GM19025 (cell line): Measurements from ENCODE around the gene C14orf39.
"Not testable (repeated sequence)": the region's sequence is repeated elsewhere in the genome, so short reads cannot be mapped to it uniquely, and the experiment has no call there.

ENCODE experiments used
- ATAC-seq: cut with Tn5 transposase; IDR thresholded peaks from one replicate; pipeline ENCODE4 v1.9.1; 2021; ENCODE audit warnings: mild to moderate bottlenecking, low read depth, moderate library complexity; ENCODE audit not compliant: unreplicated experiment

The C14orf39 gene

DNA sequence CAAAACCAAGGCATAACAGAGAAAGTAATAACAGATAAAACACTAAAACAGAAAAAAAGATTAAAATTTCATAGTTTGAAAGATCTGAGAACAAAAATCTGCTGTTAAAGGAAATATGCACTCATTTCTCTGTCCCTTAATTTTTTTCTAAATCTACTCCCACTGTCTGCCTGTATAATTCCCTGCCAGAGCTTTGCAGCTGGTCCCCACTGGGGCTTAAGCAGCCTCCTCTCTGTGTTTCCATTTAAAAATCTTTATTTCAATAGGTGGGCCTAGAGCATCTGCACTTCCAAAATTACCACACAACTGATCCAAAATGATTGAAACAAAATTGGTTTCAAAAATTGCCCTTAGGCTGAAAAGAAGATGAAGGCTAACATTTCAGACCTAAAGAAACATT lies 16.7 kb upstream of the C14orf39 start:
- no peak for ATAC-seq

DNA sequence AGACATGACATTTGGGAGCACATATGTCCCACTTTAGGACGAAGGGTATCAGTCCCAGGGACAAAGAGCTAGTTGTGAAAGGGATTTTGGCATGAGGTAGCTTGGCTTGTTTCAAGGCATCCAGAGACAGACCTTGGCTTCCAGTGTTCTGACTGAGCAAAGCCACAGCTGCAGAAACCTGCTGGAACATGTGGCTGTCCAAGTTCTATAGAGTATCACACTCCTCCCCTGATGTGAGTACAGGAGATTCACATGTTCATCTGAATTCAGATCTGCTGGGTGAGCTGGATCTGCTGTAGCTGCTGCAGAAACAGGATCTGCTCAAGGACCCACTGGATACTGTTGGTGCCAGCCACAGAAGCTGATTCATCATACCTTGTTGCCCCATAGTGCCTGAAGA lies 10.1 kb upstream of the C14orf39 start:
- ATAC-seq = no peak

DNA sequence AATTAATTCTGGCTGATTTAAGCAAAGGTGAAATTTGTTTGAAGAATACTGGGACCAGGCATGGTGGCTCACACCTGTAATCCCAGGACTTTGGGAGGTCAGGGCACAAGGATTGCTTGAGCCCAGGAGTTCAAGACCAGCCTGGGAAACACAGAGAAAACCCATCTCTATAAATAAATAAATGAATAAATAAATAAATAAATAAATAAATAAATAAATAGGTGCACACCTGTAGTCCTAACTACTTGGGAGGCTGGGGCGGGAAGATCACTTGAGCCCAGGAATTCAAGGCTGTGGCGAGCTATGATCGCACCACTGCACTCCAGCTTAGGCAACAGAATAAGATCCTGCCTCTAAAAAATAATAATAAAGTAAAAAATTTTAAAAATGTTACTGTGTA lies 4.4 kb upstream of the C14orf39 start:
- no peak for ATAC-seq

DNA sequence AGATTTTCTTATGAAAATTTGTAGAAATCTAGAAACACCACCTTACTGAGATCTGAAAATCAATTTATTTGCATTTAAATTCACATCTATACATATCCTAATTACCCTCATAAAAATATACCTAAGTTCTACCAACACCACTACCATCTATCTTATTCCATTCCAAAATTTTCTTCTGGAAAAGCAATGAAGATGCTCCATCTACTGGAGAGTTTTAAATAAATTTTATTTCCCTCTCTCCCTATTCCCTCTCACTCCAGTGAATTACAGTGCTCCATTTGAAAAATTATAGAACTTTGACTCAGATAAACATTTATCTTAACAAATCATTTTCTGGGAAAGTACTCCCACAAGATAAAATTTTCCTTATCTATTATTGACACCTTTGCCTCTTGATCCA lies 2.3 kb upstream of the C14orf39 start:
- ATAC-seq = no peak

DNA sequence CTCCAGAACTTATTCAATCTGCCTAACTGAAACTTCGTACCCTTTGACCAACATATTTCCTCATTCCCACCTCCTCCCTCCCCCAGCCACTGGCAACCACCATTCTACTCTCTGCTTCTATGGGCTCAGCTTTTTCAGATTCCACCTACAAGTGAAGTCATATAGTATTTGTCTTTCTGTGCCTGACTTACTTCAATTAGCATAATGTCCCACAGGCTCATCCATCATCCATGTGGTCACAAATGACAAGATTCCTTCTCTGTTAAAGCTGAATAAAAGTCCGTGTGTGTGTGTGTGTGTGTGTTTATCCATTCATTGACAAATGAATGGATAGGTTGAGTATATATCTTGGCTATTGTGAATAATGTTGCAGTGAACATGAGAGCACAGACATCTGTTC lies 1.3 kb upstream of the C14orf39 start:
- no peak for ATAC-seq

DNA sequence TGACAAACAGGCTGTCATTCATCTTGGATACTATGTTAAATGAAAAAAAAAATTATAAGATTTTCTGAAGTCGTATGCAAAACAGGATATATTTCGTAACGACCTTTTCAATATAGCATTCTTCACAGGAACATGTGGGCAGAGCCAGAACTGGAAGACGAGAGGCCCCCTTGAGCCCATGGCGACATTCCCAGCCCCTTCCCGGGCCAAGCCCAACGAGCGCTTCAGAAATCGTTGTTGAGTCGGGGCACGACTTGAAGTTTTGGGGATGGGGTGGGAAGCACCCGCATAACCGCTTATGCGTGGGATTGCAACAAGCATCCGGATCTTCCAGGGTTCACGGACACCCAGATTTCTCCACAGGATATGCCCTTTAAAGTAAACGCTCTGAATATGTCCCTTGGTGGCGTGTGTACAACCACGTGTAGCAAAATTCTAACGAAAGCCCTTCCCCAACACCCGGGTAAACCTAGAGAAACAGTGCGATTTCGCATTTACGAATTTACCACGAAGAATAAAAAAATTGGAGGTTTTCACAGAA lies 736 bp downstream of the C14orf39 start:
- no peak for ATAC-seq

DNA sequence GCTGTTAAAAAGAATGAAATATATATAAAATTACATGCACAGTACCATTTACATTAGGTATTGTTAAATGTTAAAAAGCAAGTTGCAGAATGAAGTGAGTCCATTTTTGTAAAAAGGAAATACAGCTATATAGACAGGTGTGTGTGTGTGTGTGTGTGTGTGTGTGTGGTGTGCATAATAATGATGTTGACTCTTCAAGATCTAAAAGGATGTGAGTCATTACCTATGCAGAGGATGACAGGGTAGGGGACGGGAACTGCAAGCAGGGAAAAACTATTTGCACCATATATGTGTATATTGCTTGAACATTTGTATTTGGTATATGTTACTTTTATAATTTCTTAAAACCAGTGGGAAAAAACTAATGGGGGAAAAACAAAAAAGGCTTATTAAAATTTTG lies 3.1 kb downstream of the C14orf39 start:
- no peak for ATAC-seq

DNA sequence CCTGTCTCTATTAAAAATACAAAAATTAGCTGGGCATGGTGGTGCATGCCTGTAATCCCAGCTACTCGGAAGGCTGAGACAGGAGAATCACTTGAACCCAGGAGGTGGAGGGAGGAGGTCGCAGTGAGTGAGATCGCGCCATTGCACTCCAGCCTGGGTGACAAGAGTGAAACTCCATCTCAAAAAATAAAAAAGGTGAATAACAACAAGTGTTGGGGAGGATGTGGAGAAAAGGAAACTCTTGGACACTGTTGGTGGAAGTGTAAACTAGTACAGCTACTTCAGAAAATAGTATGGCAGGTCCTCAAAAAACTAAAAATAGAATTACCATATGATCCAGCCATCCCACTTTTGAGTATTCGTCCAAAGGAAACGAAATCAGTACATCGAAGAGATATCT lies 5.6 kb downstream of the C14orf39 start:
- ATAC-seq = not testable (repeated sequence)

DNA sequence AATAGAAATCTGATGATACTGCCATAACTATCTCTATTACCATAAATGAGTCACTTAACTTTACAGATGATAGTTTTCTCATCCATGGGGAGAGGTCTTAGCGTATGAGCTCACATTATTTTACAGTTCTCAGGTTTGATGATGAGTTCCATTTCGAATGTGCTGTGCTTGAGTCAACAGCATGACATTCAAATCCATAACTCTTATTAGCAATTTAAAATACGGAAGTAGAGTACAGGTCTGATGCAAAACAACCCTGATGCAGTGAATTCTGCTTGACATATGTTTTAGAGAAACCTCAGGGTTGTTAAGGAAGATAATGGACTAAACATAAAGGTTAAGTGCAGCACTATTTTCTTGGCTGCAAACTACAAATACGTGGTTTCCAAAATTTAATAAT lies 30.0 kb downstream of the C14orf39 start:
- no peak for ATAC-seq

DNA sequence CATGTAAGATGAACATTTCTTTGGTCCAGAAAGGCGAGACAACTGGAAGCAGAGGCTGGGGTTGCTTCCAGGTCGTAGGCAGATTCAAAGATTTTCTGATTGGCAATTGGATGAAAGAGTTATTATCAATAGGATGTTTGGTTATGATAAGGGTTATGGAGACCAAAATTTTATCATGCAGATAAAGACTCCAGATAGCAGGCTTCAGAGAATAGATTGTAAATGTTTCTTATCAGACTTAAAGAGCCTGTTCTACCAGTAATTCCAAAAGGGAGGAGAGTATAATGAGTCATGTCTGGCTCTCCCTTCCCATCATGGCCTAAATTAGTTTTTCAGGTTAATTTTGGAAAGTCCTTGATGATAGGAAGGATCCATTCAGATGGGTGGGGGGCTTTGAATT lies 55.6 kb downstream of the C14orf39 start:
- ATAC-seq = no peak

DNA sequence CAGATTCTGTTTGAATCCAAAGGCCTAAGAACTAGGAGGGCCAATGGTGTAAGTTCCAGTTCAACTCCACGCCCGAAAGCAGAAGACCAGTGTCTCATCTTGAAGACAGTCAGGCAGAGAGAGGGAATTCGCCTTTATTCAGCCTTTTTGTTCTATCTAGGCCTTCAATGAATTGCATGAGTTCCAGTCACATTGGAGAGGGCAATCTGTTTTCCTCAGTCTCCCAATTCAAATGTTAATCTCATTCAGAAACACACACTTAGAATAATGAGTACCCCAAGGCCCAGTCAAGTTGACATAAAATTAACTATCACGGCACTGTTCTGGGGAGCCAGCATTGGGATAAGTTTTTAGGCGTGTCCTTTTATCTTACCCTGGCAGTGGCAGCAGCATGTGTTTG lies 65.8 kb downstream of the C14orf39 start:
- ATAC-seq = no peak

DNA sequence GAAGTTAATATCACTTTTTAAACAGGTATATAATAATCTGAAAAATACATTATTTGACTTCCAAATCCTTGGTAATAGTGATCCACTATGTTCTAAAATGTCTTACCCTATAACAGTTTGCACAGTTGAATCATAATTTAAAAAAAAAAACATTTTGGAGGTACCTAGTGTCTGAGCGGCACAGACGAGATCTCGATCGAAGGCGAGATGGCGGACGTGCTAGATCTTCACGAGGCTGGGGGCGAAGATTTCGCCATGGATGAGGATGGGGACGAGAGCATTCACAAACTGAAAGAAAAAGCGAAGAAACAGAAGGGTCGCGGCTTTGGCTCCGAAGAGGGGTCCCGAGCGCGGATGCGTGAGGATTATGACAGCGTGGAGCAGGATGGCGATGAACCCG lies 88.3 kb downstream of the C14orf39 start:
- not testable (repeated sequence) for ATAC-seq

DNA sequence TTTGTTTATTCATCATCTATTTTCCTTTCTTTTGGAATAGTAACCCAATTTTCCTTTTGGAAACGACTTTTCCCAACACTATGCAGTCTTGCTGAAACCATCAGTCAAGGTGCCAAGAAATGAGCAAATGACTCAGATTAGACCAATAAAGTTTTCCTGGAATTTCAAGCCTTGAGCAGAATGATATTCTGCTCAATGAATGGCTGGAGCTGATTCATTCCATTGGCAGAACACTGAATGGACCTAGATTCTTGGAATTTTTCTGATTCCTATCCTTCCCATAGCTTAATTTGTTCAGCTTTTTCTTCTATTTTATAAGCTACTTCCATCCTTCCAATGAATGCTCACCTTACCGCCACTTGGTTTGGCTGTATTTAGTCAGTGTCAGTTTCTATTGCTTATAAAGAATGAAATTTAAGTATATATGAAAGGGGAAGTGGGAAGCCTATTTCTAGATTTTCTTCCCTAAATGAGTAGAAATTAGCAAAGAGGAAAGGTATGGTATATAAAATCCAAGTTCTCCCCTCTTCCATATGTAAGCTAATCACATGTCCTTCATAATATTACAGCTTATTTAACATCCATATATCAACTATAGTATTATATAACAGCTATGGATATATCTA lies 89.0 kb downstream of the C14orf39 start:
- ATAC-seq = no peak
